ENCODE measurements around the gene RRP8. TPM values are rescaled to one million over a fixed set of nuclear protein-coding genes. Genes with fewer than 3 reads are reported as not detected.

RRP8 gene
- total and polyA plus RNA-seq, 9 of the 15 experiments (the other 6 are each of a cell fraction or from before 2014, with no cell fraction given), result 5.7 to 47.3 (median 32.6) TPM

GRCh38 chr11:6563121-6563619 lies 40.2 kb downstream of the RRP8 start (continued):
- TF ChIP-seq, protein P1, sequence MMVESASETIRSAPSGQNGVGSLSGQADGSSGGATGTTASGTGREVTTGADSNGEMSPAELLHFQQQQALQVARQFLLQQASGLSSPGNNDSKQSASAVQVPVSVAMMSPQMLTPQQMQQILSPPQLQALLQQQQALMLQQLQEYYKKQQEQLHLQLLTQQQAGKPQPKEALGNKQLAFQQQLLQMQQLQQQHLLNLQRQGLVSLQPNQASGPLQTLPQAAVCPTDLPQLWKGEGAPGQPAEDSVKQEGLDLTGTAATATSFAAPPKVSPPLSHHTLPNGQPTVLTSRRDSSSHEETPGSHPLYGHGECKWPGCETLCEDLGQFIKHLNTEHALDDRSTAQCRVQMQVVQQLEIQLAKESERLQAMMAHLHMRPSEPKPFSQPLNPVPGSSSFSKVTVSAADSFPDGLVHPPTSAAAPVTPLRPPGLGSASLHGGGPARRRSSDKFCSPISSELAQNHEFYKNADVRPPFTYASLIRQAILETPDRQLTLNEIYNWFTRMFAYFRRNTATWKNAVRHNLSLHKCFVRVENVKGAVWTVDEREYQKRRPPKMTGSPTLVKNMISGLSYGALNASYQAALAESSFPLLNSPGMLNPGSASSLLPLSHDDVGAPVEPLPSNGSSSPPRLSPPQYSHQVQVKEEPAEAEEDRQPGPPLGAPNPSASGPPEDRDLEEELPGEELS (CRISPR knock-in tag; IDR thresholded peaks at IDR 0.05; ENCODE audit: borderline replicate concordance), result no peak
- TF ChIP-seq CHD7 (IDR thresholded peaks at IDR 0.05; ENCODE audit: low read depth, low read length) (no peak), JUN (IDR thresholded peaks at IDR 0.05; ENCODE audit: borderline replicate concordance, low read depth, low read length) (peak; percentile 36; the same call in 1 of the 2 replicates), JUN (CRISPR knock-in tag; IDR thresholded peaks at IDR 0.05; ENCODE audit: borderline replicate concordance) (no peak), PML (IDR thresholded peaks at IDR 0.05; ENCODE audit: low read length) (peak; percentile 93), SLC30A9 (CRISPR knock-in tag; IDR thresholded peaks at IDR 0.05) (no peak), SIRT6 (IDR thresholded peaks at IDR 0.05; ENCODE audit: low read depth, low read length) (no peak), RB1 (IDR thresholded peaks at IDR 0.05; ENCODE audit: low read depth) (no peak), NELFE (IDR thresholded peaks at IDR 0.05; ENCODE audit: insufficient read depth, insufficient read length) (no peak), TAF1 (IDR thresholded peaks at IDR 0.05; ENCODE audit: control insufficient read depth, extremely low read depth, insufficient read depth, low read length, severe bottlenecking) (no peak), KAT8 (IDR thresholded peaks at IDR 0.05; ENCODE audit: low read depth) (no peak), MTA3 (IDR thresholded peaks at IDR 0.05; ENCODE audit: borderline replicate concordance) (0 out of 2 replicates have a peak, but pooled peaks have one; percentile 40), ZNF584 (CRISPR knock-in tag; IDR thresholded peaks at IDR 0.05; ENCODE audit: low read depth) (no peak)
- TF ChIP-seq, protein P2, sequence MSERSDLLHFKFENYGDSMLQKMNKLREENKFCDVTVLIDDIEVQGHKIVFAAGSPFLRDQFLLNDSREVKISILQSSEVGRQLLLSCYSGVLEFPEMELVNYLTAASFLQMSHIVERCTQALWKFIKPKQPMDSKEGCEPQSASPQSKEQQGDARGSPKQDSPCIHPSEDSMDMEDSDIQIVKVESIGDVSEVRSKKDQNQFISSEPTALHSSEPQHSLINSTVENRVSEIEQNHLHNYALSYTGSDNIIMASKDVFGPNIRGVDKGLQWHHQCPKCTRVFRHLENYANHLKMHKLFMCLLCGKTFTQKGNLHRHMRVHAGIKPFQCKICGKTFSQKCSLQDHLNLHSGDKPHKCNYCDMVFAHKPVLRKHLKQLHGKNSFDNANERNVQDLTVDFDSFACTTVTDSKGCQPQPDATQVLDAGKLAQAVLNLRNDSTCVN (CRISPR knock-in tag; IDR thresholded peaks at IDR 0.05), result no peak

Measured in K562 (cell line).